ENCODE results near the gene R3HCC1L. TPM values are rescaled to one million over a fixed set of nuclear protein-coding genes. Genes with fewer than 3 reads are reported as not detected.

R3HCC1L gene
- polyA plus RNA-seq (ENCODE audit: insufficient read length in 3 of 3): 10 to 100 TPM; 21.6 to 25.0 (median 22.6) TPM

DNA sequence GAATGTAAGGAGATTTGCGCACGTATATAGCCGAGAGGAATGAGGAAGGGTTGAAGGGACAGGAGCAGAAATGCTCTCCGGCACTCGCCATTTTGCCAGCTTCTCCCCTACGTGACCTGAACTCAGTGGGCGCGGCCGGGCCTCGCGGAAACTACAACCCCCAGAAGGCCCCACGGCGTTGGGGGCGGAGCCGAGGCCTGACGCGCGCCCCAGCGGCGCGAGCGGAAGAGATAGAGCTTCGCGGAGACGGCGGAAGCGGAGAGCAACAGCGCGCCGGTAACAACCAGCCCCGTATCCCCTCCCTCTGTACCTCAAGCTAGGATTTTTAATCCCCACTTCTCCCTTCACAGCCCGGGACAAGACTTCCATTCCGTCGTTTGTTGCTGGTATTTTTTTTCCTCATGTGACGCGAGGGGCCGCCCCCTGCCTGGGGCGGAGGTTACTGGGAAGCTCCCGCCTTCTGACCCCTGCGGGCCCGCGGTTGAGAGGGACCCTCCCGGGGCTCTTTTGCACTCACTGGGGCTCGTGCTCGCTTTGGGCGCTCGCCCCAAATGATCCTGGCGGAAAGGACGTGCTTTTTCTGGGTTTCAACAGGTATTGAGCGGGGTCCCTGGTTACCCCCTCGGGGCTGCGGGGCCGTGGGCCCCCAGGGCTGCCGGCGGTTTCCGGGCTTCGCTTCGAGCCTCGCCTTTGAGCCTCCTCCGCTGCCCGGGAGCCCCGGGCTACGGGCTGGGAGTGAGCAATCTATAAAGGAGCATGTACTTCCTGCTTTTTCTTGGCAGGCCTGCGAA lies at the start of gene R3HCC1L:
Gene R3HCC1L, plus strand, starts transcription at position 227 of the 791 bp plus-strand sequence. CDS start 73,458 bp downstream, outside the sequence.
- DNase-seq (ENCODE audit: low read depth in 3 of 3, low spot score in 2 of 3): peak; percentile 57 to 80 (median 76)

DNA sequence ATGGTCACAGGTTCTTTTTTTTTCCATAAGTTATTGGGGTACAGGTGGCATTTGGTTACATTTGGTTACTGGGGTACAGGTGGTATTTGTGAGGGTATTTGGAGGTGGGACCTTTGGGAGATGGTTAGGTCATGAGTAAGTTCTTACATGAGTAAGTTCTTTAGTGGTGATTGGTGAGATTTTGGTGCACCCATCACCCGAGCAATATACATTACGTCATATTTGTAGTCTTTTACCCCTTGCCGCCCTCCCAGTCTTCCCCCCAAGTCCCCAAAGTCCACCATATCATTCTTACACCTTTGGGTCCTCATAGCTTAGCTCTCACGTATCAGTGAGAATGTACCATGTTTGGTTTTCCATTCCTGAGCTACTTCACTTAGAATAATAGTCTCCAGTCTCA lies 49.2 kb upstream of the R3HCC1L start:
- no peak for DNase-seq (ENCODE audit: low read depth in 3 of 3, low spot score in 2 of 3)

DNA sequence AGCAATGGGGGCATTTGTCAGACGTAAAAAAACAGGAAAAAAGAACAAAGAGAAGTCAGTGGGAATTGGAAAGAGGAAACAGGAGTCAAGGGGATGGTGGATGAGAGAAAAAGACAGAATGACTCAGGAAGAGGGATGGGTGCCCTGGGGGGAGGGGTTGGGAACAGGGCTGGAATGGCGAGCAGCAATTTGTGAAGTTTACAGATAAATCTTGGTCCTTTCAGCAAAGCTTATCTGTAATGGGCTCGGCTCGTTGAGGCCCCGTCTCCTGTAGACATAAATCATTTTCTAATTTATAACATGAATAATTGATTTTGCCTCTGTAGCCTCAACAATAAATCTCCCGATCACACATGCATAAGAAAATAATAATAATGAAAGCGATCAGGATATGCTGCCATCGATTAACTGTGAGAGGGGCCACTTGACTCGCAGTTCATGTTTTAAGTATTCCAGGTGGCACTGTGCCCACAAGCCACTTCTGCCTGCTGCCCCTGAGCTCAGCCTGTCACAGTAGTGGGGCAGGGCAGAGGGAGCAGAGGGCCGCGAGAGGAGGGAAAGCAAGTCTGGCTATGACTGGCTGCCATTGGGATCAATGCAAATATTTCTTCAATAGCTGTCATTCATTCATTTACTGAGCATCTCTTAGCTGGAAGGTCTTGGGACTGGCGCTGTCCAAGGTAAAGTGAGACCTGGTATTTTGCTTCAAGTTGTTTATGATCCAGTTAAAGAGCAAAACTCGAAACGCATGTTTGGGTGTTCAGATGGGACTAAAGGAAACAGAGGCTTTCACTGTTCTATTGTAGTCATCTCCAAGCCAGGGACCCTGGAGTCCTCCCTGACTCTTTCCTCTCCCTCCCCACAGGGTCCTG lies 47.4 kb upstream of the R3HCC1L start:
- no peak for DNase-seq (ENCODE audit: low read depth in 3 of 3, low spot score in 2 of 3)

DNA sequence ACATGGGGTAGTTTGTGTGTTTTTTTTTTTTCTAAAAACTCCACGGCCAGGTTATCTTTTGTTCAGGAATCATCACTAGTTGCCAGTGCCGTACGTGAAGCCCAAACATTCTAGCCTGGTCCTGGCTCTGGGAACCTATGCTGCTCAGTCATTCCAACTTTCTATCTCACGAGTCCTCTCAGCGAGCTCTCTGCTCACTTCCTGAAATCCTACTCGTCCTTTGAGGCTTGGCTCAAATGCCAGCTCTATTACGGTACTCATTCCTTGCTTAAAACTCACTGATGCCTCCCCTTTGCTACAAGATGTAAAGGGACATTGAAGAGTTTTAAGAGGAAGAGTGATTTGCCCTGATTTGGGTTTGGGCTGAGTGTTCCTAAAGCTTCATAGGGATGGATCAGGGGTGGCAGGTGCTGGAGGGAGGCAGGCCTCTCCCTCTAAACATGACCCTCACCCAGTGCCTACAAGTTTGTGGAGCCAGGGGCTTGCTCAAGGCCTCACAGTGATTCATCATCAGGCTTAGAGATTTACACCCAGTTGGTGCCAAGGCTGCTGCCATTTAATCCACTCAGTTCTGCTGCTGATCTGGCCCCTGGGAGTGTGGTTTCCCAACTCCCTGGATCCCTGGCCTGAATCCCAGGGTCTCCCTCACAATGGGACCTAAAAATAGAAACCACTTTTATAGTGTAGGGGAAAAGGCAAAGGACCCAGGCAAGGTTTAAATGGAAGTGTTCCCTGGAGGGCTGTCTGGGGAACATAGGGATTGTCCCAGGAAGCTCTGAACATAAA lies 46.1 kb upstream of the R3HCC1L start:
- DNase-seq (ENCODE audit: low read depth in 3 of 3, low spot score in 2 of 3): no peak

DNA sequence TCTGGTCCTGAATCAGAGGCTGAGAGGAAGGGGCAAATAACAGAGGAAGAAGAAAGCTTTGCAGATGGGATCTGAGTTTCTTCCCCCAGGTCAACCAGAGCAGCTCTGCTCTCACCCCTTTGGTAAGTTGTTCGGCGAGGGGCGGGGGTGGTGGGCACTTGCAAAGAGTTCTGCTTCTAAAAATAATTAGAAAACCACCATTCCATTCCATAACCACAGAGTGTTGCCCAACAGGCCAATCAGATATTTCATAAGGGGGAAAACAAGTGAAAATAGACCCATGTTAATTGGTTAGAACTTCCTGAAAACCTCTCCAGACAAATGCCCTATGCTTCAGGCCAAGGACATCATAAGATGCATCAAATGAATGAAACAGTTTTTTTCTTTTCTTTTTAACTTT lies 43.6 kb upstream of the R3HCC1L start:
- no peak for DNase-seq (ENCODE audit: low read depth in 3 of 3, low spot score in 2 of 3)

DNA sequence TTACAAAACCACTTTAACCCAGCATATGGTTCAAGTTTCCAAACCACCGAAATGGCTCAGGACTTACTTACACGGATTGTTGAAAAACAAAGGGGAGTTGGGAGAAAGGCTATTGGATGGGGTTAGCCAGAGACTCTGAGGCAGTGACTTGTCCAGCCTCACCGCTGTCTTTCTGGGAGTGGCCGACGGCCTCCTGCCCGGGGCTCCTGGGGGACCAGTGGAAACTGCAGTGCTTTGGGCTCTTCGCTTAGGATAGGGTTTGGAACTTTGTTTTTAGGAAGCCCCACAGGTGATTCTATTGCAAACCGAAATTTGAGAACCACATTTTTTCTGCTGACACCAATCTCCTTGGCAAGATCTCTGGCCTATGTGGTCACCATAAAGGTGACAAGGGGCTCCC lies 38.1 kb upstream of the R3HCC1L start:
- no peak for DNase-seq (ENCODE audit: low read depth in 3 of 3, low spot score in 2 of 3)

DNA sequence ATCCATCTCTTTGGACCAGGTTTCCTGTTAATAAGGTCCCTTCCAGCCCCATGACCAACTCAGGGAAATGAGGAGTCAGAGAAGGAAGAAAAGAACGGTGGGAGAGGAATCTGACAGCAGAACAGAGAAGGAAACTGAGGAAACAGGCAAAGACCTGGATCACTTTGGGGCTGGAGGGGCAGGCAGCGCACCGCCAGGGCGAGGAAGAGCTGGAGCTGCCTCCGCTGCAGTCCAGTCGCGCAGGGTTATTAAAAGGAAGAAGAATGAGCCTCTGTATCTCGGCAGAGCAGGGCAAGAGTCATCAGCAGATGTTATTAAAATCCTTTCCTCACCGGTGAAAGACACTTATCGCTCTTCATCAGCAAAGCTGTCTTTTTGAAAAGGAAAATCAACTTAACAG lies 37.7 kb upstream of the R3HCC1L start:
- no peak for DNase-seq (ENCODE audit: low read depth in 3 of 3, low spot score in 2 of 3)

DNA sequence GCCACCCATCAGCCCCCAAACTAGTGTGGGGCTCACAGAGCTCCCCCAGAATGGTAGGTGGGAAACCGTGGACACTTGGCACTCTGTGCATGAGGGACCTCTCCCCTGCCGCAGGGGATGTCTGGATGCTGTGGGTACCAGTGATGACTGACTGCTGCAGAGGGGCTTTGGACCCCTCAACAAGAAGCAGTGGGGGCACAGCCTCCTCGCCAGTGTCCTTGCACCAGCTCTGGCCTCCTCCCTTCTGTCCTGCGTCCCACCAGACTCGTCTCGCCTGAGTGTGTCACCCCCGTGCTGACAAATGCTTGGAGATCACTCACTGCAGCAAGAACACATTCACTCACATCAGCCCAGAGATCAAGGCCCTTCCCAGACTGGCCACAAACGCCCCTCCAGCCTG lies 37.3 kb upstream of the R3HCC1L start:
- no peak for DNase-seq (ENCODE audit: low read depth in 3 of 3, low spot score in 2 of 3)

DNA sequence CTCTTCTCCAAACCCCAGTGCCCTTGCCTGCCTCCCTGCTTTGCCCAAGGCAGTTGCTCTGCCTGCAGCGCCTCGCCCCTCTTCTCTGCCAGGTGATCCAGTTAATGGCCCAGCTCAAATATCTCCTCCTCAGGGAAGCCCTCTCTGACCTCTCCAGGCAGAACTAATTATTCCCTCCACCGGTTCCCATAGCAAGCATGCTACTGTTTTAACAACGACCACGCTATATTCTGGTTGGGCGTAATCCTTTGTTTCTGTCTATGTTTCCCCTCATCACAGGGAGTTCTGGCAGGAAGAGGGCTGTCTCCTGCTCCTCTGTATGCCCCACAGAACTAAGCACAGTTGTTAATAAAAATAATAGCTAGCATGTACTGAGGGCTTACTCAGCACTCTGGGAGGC lies 36.8 kb upstream of the R3HCC1L start:
- peak in 2 of 3 donors; percentile 27 to 41 for DNase-seq (ENCODE audit: low read depth in 3 of 3, low spot score in 2 of 3)

DNA sequence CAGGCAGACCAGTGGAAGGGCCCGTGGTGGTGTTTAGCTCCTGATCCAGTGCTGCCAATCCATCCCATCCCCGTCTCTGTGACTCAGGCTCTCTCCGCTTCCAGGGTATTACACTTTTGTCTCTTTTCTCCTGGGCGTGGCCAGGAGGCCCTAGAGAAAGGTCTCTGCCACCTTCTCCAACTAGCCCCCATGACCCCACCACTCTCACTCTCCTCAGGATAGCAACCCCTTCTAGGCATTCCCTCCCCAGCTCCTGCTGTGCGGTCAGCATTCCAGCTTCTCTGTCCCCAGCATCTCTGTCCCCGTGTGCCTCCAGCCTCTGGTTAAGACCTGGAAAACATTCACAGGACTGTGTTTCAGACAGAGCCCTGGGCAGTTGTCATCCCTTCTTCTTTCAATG lies 36.2 kb upstream of the R3HCC1L start:
- DNase-seq (ENCODE audit: low read depth in 3 of 3, low spot score in 2 of 3): no peak

DNA sequence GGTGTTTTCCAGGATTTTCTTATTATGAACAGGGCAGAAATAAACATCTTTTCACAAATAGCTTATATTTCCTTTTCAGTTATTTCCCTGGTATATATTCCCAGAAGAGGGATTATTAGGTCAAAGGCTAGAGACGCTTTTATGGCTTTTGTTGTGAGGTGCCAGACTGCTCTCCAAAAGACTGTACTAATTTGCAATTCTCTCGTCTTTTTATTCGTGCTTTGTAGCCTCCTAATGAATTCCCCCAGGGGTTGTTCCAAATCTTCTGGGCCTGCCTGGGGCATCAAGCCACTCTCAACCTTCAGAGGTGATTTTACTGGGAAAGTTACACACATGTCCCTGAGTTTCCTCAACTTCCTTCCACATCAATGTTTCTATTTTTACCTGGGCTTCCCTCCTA lies 34.0 kb upstream of the R3HCC1L start:
- DNase-seq (ENCODE audit: low read depth in 3 of 3, low spot score in 2 of 3): no peak

DNA sequence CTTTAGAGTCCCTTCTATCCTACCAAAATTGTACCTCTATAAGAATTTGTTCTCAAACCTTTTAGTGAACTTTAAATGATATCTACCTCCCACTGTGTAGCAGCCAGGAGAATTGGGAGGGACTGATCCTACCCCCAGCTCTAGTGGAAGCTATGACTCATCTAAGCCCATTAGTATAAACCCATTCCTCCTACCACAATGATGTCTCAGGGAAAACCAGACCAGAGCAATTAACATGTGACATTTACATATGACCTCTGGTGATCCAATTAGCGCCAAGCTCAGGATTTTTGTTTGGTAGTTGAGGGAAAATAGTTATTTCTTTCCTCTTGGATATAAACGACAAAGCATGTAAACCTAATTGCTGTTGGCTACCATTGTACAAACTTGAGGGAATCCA lies 33.1 kb upstream of the R3HCC1L start:
- no peak for DNase-seq (ENCODE audit: low read depth in 3 of 3, low spot score in 2 of 3)

DNA sequence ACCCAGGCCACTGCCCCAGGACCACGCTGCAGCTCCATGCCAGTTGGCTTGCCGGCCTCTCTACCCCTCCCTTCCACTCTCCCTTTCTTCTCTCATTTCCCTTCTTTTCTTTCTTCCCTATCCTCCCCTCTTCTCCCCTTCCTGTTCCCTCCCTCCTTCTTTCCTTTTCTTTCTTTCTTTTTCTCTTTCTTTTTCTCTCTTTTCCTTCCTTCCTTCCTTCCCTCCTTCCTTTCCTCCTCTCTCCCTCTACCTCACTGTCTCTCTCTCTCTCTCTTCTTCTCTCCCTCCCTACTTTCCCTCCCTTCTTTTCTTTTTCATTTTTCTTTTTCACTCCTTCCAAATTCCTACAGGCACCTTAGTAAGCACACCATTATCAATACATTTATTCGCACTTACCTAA lies 30.3 kb upstream of the R3HCC1L start:
- no peak for DNase-seq (ENCODE audit: low read depth in 3 of 3, low spot score in 2 of 3)

DNA sequence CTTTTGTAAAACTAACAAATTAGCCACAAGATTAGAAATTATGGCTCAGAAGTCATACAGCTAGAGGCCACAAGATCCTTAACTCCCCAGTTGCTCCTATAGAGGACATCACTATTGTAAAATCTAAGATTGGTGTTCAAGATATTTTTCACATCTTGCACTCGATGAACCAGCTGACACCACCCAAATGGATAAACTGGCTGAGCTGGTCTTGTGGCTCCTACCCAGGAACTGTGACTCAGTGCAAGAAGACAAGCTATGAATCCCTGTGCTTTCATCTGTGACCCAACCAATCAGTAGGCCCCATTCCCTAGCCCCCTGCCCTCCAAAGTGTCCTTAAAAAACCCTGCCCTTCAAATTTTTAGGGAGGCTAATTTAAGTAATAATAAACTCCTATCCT lies 27.9 kb upstream of the R3HCC1L start:
- no peak for DNase-seq (ENCODE audit: low read depth in 3 of 3, low spot score in 2 of 3)

DNA sequence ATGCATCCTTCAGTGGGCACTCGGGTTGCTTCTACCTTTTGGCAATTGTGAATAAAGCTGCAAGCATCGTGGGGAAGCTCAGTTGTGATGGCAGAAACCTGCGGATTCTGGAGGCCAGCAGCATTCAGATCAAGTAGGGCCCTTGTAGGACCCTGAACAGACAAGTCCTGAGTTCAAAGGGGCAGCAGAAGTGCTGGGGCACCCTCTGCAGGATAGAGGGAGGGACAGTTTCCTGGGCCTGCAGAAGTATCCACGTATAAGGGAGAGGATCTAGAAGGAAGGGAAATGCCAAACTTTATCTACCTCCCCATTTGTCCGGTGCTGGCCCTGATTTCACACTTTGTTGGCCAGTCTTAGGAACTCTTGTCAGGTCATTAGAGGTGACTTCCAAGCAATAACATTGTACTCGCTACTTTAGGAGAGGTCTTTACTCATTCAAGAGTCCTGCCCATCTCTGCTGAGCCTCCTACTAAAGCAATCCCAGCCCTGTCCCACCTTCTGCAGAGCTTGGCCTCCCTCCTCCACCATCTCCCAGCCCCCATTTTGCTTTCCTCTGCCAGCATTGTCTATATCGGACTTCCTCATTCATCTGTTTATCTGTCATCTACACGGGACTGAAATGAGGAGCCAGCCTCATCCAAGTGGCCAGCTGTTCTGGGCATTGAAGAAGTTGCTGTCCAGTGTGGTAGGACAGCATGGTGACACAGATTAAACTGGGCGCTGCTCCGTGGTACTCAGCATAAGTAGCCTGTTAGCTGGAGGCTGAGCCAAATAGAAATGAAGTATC lies 26.6 kb upstream of the R3HCC1L start:
- DNase-seq (ENCODE audit: low read depth in 3 of 3, low spot score in 2 of 3): no peak

DNA sequence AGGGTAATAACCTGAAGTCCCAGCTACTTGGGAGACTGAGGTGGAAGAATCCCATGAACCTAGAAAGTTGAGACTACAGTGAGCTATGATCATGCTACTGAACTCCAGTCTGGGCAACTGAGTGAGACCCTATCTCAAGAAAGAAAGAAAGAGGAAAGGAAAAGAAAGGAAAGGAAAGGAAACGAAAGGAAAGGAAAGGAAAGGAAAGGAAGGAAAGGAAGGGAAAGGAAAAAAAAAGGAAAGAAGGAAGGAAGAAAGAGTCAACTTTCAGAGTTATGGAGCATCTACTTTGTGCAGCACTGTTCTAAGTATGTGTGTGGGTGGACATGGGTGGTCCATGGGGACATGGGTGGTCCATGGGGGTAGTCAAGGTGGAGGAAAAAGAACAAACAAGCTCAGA lies 24.1 kb upstream of the R3HCC1L start:
- no peak for DNase-seq (ENCODE audit: low read depth in 3 of 3, low spot score in 2 of 3)

DNA sequence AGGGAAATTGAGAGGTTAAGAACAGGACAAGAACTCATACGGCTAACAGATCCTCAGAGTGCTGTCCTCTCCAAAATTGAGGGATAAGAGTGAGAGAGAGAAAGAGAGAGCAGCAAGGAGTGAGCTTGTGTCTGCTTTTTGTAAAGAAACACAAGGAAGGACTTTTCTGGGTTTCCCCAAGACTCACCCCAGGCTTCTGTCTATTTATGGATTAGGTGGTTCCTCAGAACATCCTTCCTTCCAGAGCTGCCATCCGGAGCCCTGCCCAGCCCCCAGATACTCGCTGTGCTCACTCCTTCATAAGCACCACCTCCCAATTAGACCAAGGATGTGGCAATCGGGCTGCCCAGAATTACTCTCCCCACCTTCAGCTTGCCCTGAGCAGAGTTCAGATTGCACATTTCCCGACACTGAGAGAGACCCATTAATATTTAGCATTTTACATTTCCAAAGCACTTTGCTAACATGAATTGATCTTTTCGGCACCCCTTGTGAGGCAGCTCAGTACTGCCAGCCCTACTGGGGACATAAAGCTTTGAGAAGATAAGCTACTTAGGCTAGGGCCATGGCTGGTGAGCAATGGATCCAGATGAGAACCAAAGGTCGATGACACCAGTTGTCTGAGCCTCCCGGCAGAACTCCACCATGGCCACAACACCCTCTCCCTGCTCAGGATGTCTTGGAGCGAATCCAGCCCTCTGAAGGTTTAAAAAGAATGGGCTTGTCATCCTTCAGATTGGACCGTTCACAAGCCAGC lies 19.2 kb upstream of the R3HCC1L start:
- DNase-seq (ENCODE audit: low read depth in 3 of 3, low spot score in 2 of 3): no peak

DNA sequence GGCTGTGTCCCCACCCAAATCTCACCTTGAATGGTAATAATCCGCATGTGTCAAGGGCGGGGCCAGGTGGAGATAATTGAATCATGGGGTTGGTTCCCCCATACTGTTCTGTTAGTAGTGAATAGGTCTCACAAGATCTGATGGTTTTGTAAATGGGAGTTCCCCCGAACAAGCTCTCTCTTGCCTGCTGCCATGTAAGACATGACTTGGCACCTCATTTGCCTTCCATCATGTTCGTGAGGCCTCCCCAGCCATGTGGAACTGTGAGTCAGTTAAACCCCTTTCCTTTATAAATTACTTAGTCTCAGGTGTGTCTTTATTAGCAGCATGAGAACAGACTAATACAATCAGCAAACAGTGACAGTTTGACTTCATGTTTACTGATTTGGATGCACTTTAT lies 14.6 kb upstream of the R3HCC1L start:
- DNase-seq (ENCODE audit: low read depth in 3 of 3, low spot score in 2 of 3): no peak

DNA sequence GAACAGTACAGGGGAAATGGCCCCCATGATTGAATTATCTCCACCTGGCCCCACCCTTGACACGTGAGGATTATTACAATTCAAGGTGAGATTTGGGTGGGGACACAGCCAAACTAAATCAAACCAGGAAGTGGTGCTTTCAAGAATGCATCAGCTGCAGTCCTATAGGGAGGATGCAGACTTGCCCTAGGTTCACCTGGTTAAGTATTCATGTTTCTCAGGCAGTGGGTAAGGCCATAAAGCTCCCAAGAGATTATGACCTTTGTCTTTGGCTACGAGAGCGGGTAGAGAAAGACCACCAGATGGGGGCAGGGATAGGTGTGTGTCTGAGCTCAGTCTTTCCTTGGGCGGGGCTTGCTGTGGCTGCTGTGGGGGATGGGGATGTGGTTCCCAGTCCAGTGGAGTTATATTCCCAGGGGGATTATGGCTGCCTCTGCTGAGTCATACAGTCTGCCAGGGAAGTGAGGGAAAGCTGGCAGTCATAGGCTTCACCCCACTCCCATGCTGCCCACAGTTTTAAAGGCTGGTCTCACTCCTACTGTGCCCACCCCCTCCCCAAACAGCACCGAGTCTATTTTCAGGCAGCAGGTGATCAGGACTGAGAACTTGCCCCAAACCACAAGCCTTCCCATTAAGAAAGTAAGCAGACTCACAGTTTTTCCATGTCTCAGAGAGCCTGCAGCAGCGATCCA lies 8.4 kb upstream of the R3HCC1L start:
- DNase-seq (ENCODE audit: low read depth in 3 of 3, low spot score in 2 of 3): no peak
